Suprapubic skin (tissue), 4 donors: ENCODE data around the gene ARHGAP1.

ENCODE experiments used
- CTCF ChIP-seq, 2 donors: fragments of 200-600 bp in 1 of 2; fragments of 450-650 bp in 1 of 2; sonication (generic) in 1 of 2; IDR thresholded peaks; one replicate each; pipeline ENCODE4 v1.5.1; 2016 to 2019; ENCODE audit warnings: antibody characterized with exemption in 2 of 2, mild to moderate bottlenecking in 1 of 2, moderate library complexity in 1 of 2
- POLR2A ChIP-seq, 2 donors: fragments of 450-650 bp; IDR thresholded peaks; one replicate each; pipeline ENCODE4 v1.6.1; 2017; ENCODE audit warnings: antibody characterized with exemption in 2 of 2, mild to moderate bottlenecking in 2 of 2, moderate library complexity in 2 of 2
- POLR2AphosphoS5 ChIP-seq, 3 donors: sonication (generic); formaldehyde crosslinking; IDR thresholded peaks; one replicate each; pipeline ENCODE4 v1.6.1; 2017; ENCODE audit warnings: antibody characterized with exemption in 3 of 3

GRCh38 chr11:46681814-46682213 is 18.6 kb downstream of the ARHGAP1 start:
- TF ChIP-seq CTCF (IDR thresholded peaks at IDR 0.05) (no peak), POLR2A (IDR thresholded peaks at IDR 0.05) (no peak), POLR2AphosphoS5 (IDR thresholded peaks at IDR 0.05) (no peak)
